GM21390 (cell line): ENCODE data around the gene LAMTOR5.

Experiments
- ATAC-seq: cut with Tn5 transposase; IDR thresholded peaks from one replicate; pipeline ENCODE4 v1.9.1; 2021; ENCODE audit not compliant: unreplicated experiment

LAMTOR5 gene

GRCh38 chr1:110390692-110391245 lies 16.7 kb downstream of the LAMTOR5 start, which contains the start of gene SLC16A4:
Gene SLC16A4 (minus strand): TSS chr1:110391026. CDS start chr1:110389323, 1,703 bp downstream.
- no peak for ATAC-seq

GRCh38 chr1:110390096-110390495 lies 17.4 kb downstream of the LAMTOR5 start:
- ATAC-seq = no peak

- no peak for ATAC-seq
Measured at GRCh38 chr1:110387048-110387754, 20.3 kb downstream of the LAMTOR5 start.

- ATAC-seq = no peak
Measured at GRCh38 chr1:110385369-110385768, 22.1 kb downstream of the LAMTOR5 start.

- peak; percentile 59 for ATAC-seq
Measured at GRCh38 chr1:110384581-110385321, 22.7 kb downstream of the LAMTOR5 start.

GRCh38 chr1:110383251-110383990 lies 24.1 kb downstream of the LAMTOR5 start:
- ATAC-seq = no peak

- ATAC-seq = no peak
Measured at GRCh38 chr1:110380672-110381283, 26.7 kb downstream of the LAMTOR5 start.

- ATAC-seq = no peak
Measured at GRCh38 chr1:110375490-110375889, 32.0 kb downstream of the LAMTOR5 start.

GRCh38 chr1:110370827-110371226 lies 36.7 kb downstream of the LAMTOR5 start:
- no peak for ATAC-seq

GRCh38 chr1:110364221-110364620 lies 43.3 kb downstream of the LAMTOR5 start:
- no peak for ATAC-seq

- ATAC-seq = no peak
Measured at GRCh38 chr1:110361856-110362255, 45.6 kb downstream of the LAMTOR5 start.

GRCh38 chr1:110360431-110360830 lies 47.1 kb downstream of the LAMTOR5 start:
- no peak for ATAC-seq

- no peak for ATAC-seq
Measured at GRCh38 chr1:110356379-110356778, 51.1 kb downstream of the LAMTOR5 start.

GRCh38 chr1:110355321-110355720 lies 52.2 kb downstream of the LAMTOR5 start:
- no peak for ATAC-seq
